ENCODE data around the gene UCN.
A peak's percentile ranks its signal among the peaks of the same experiment; 100 is the strongest.
"Not testable (repeated sequence)": the region's sequence is repeated elsewhere in the genome, so short reads cannot be mapped to it uniquely, and the experiment has no call there.

The UCN gene

GRCh38 chr2:27322766-27323595 lies 14.7 kb upstream of the UCN start, which contains the start of gene MPV17:
MPV17 (minus strand) TSS chr2:27323097; CDS start chr2:27322517, 580 bp downstream.
- H3K27ac ChIP-seq (ENCODE audit: low read depth, low read length) = peak within 1 kb of the TSS; percentile 52
- no peaks in the 10 kb centered on the region for H3K9me3 ChIP-seq (ENCODE audit: control insufficient read depth, insufficient read depth, low read length)
- H3K9me2 ChIP-seq (replicated peaks; ENCODE audit: control insufficient read depth, low read length) = no peaks in the 10 kb centered on the region
- H3K27me3 ChIP-seq (ENCODE audit: control insufficient read depth, low read length) = no peaks in the 10 kb centered on the region
- H3K36me3 ChIP-seq (ENCODE audit: control insufficient read depth, low read length) = peaks cover 27% of the 10 kb centered on the region
- no peaks in the 10 kb centered on the region for H4K20me1 ChIP-seq (ENCODE audit: control insufficient read depth, insufficient read depth, low read depth, low read length)
- peak within 1 kb of the TSS; percentile 86 for H3K4me3 ChIP-seq (ENCODE audit: low read length)
- peaks cover 11% of the 10 kb centered on the region for H3F3A ChIP-seq (ENCODE audit: control insufficient read depth, insufficient read depth)
- peak within 1 kb of the TSS; percentile 86 for H3K4me2 ChIP-seq (ENCODE audit: low read length)
- peaks cover 22% of the 10 kb centered on the region for H3K4me1 ChIP-seq (ENCODE audit: control insufficient read depth, low read length)
- no peak for TF ChIP-seq EZH2phosphoT487 (IDR thresholded peaks at IDR 0.05; ENCODE audit: borderline replicate concordance, low read length)
- no peak for TF ChIP-seq CTCF (IDR thresholded peaks at IDR 0.05; ENCODE audit: low read depth, low read length, poor library complexity, severe bottlenecking)
- H3K79me2 ChIP-seq (ENCODE audit: control insufficient read depth, low read length) = peaks cover 29% of the 10 kb centered on the region

DNA sequence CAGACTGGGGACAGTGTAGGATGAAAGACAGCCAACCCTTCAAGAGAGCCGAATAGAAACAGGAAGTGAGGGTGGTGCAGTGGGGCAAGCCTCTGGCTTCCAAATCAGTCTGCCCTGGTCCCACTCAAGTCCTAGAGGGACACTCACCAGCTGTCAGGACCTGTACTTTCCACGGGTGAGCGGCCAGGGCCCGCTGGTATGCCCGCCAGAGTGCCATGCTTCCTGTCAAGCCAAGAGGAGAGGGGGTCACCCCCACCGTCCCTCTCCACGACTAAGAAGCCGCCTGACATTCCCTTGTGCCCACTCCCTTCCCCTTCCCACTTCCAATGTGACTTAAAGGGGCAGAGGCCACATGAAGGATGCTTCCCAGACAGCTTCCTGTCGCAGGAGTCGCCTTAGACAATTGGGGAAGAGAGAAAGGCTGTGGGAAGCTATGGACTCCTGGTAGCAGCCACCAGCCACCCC lies 14.1 kb upstream of the UCN start:
- TF ChIP-seq EZH2phosphoT487 (IDR thresholded peaks at IDR 0.05; ENCODE audit: borderline replicate concordance, low read length) = no peak
- no peak for TF ChIP-seq CTCF (IDR thresholded peaks at IDR 0.05; ENCODE audit: low read depth, low read length, poor library complexity, severe bottlenecking)
- peak overlapping the region; percentile 52 for H3K27ac ChIP-seq (ENCODE audit: low read depth, low read length)
- H3K27me3 ChIP-seq (ENCODE audit: control insufficient read depth, low read length) = no peaks in the 10 kb centered on the region
- H3K4me3 ChIP-seq (ENCODE audit: low read length) = peak overlapping the region; percentile 86
- no peaks in the 10 kb centered on the region for H4K20me1 ChIP-seq (ENCODE audit: control insufficient read depth, insufficient read depth, low read depth, low read length)
- peaks cover 22% of the 10 kb centered on the region for H3K4me1 ChIP-seq (ENCODE audit: control insufficient read depth, low read length)
- H3K9me3 ChIP-seq (ENCODE audit: control insufficient read depth, insufficient read depth, low read length) = no peaks in the 10 kb centered on the region
- peaks cover 11% of the 10 kb centered on the region for H3F3A ChIP-seq (ENCODE audit: control insufficient read depth, insufficient read depth)
- peak overlapping the region; percentile 86 for H3K4me2 ChIP-seq (ENCODE audit: low read length)
- H3K9me2 ChIP-seq (replicated peaks; ENCODE audit: control insufficient read depth, low read length) = no peaks in the 10 kb centered on the region
- peaks cover 29% of the 10 kb centered on the region for H3K79me2 ChIP-seq (ENCODE audit: control insufficient read depth, low read length)
- H3K36me3 ChIP-seq (ENCODE audit: control insufficient read depth, low read length) = peaks cover 23% of the 10 kb centered on the region

GRCh38 chr2:27320958-27321543 lies 12.8 kb upstream of the UCN start:
- H3K9me2 ChIP-seq (replicated peaks; ENCODE audit: control insufficient read depth, low read length) = no peaks in the 10 kb centered on the region
- H3K9me3 ChIP-seq (ENCODE audit: control insufficient read depth, insufficient read depth, low read length) = no peaks in the 10 kb centered on the region
- no peak for TF ChIP-seq CTCF (IDR thresholded peaks at IDR 0.05; ENCODE audit: low read depth, low read length, poor library complexity, severe bottlenecking)
- no peak for TF ChIP-seq EZH2phosphoT487 (IDR thresholded peaks at IDR 0.05; ENCODE audit: borderline replicate concordance, low read length)
- peaks cover 22% of the 10 kb centered on the region for H3K4me1 ChIP-seq (ENCODE audit: control insufficient read depth, low read length)
- H3K27ac ChIP-seq (ENCODE audit: low read depth, low read length) = no peak overlapping the region
- H3K4me3 ChIP-seq (ENCODE audit: low read length) = no peak overlapping the region
- H3K79me2 ChIP-seq (ENCODE audit: control insufficient read depth, low read length) = peaks cover 29% of the 10 kb centered on the region
- peak overlapping the region; percentile 86; the same call in 1 of the 2 replicates for H3K4me2 ChIP-seq (ENCODE audit: low read length)
- H3F3A ChIP-seq (ENCODE audit: control insufficient read depth, insufficient read depth) = peaks cover 11% of the 10 kb centered on the region
- peaks cover 12% of the 10 kb centered on the region for H3K36me3 ChIP-seq (ENCODE audit: control insufficient read depth, low read length)
- H3K27me3 ChIP-seq (ENCODE audit: control insufficient read depth, low read length) = no peaks in the 10 kb centered on the region
- no peaks in the 10 kb centered on the region for H4K20me1 ChIP-seq (ENCODE audit: control insufficient read depth, insufficient read depth, low read depth, low read length)

- not testable (repeated sequence) for H3K4me2 ChIP-seq (ENCODE audit: low read length); H3K4me3 ChIP-seq (ENCODE audit: low read length); H3K27ac ChIP-seq (ENCODE audit: low read depth, low read length); H4K20me1 ChIP-seq (ENCODE audit: control insufficient read depth, insufficient read depth, low read depth, low read length); H3K27me3 ChIP-seq (ENCODE audit: control insufficient read depth, low read length); H3K9me2 ChIP-seq (replicated peaks; ENCODE audit: control insufficient read depth, low read length); H3K9me3 ChIP-seq (ENCODE audit: control insufficient read depth, insufficient read depth, low read length); H3F3A ChIP-seq (ENCODE audit: control insufficient read depth, insufficient read depth)
- Histone ChIP-seq H3K79me2 (ENCODE audit: control insufficient read depth, low read length) (peaks cover 29% of the 10 kb centered on the region), H3K36me3 (ENCODE audit: control insufficient read depth, low read length) (peaks cover 10% of the 10 kb centered on the region; the same call in 1 of the 2 replicates), H3K4me1 (ENCODE audit: control insufficient read depth, low read length) (peaks cover 22% of the 10 kb centered on the region)
Measured at GRCh38 chr2:27319839-27320238, 11.6 kb upstream of the UCN start.
